ENCODE data around the gene ERCC2.
A peak's percentile ranks its signal among the peaks of the same experiment; 100 is the strongest.
"Not testable (repeated sequence)": the region's sequence is repeated elsewhere in the genome, so short reads cannot be mapped to it uniquely, and the experiment has no call there.

ERCC2 gene

GRCh38 chr19:45370410-45371204 is at the start of gene ERCC2:
TSS of gene ERCC2 (minus strand) at chr19:45370573. CDS start at chr19:45370540, 33 bp downstream.
- no peak for TF ChIP-seq JUND (IDR thresholded peaks at IDR 0.05; ENCODE audit: low read depth)
- DNase-seq (ENCODE audit: low read depth in 1 of 2, low spot score in 1 of 2): peak; percentile 99
- in situ Hi-C loops (cut with HindIII; ENCODE audit: low pct_unique_long_range_greater_than_20kb, low sequenced_read_pairs): no loop called here

- DNase-seq (ENCODE audit: low read depth in 1 of 2, low spot score in 1 of 2): no peak
- no peak for TF ChIP-seq JUND (IDR thresholded peaks at IDR 0.05; ENCODE audit: low read depth)
- in situ Hi-C loops (cut with HindIII; ENCODE audit: low pct_unique_long_range_greater_than_20kb, low sequenced_read_pairs): no loop called here
These were observed 49.5 kb upstream of the ERCC2 start for GRCh38 chr19:45419895-45420294.

- in situ Hi-C loops (cut with HindIII; ENCODE audit: low pct_unique_long_range_greater_than_20kb, low sequenced_read_pairs): no loop called here
- no peak for DNase-seq (ENCODE audit: low read depth in 1 of 2, low spot score in 1 of 2)
- TF ChIP-seq JUND (IDR thresholded peaks at IDR 0.05; ENCODE audit: low read depth): no peak
These were observed 49.0 kb upstream of the ERCC2 start for GRCh38 chr19:45419396-45419795.

GRCh38 chr19:45418802-45419201 is 48.4 kb upstream of the ERCC2 start:
- in situ Hi-C loops (cut with HindIII; ENCODE audit: low pct_unique_long_range_greater_than_20kb, low sequenced_read_pairs): no loop called here
- TF ChIP-seq JUND (IDR thresholded peaks at IDR 0.05; ENCODE audit: low read depth): no peak
- DNase-seq (ENCODE audit: low read depth in 1 of 2, low spot score in 1 of 2): no peak

GRCh38 chr19:45417151-45417550 is 46.8 kb upstream of the ERCC2 start:
- TF ChIP-seq JUND (IDR thresholded peaks at IDR 0.05; ENCODE audit: low read depth): no peak
- no peak for DNase-seq (ENCODE audit: low read depth in 1 of 2, low spot score in 1 of 2)
- in situ Hi-C loops (cut with HindIII; ENCODE audit: low pct_unique_long_range_greater_than_20kb, low sequenced_read_pairs): no loop called here

GRCh38 chr19:45414468-45414867 is 44.1 kb upstream of the ERCC2 start:
- no peak for DNase-seq (ENCODE audit: low read depth in 1 of 2, low spot score in 1 of 2)
- TF ChIP-seq JUND (IDR thresholded peaks at IDR 0.05; ENCODE audit: low read depth): no peak

GRCh38 chr19:45413497-45413896 is 43.1 kb upstream of the ERCC2 start:
- in situ Hi-C loops (cut with HindIII; ENCODE audit: low pct_unique_long_range_greater_than_20kb, low sequenced_read_pairs): no loop called here
- TF ChIP-seq JUND (IDR thresholded peaks at IDR 0.05; ENCODE audit: low read depth): no peak
- DNase-seq (ENCODE audit: low read depth in 1 of 2, low spot score in 1 of 2): no peak

More at GRCh38 chr19:45414468-45414867, 44.1 kb upstream of the ERCC2 start:
- in situ Hi-C loops (cut with HindIII; ENCODE audit: low pct_unique_long_range_greater_than_20kb, low sequenced_read_pairs): no loop called here

GRCh38 chr19:45410330-45410729 is 40.0 kb upstream of the ERCC2 start:
- DNase-seq (ENCODE audit: low read depth in 1 of 2, low spot score in 1 of 2); in situ Hi-C loops (cut with HindIII; ENCODE audit: low pct_unique_long_range_greater_than_20kb, low sequenced_read_pairs): not testable (repeated sequence)

GRCh38 chr19:45409557-45409920 is 39.2 kb upstream of the ERCC2 start:
- in situ Hi-C loops (cut with HindIII; ENCODE audit: low pct_unique_long_range_greater_than_20kb, low sequenced_read_pairs): no loop called here
- no peak for DNase-seq (ENCODE audit: low read depth in 1 of 2, low spot score in 1 of 2)
- no peak for TF ChIP-seq JUND (IDR thresholded peaks at IDR 0.05; ENCODE audit: low read depth)

- no peak for TF ChIP-seq JUND (IDR thresholded peaks at IDR 0.05; ENCODE audit: low read depth)
- in situ Hi-C loops (cut with HindIII; ENCODE audit: low pct_unique_long_range_greater_than_20kb, low sequenced_read_pairs): no loop called here
- DNase-seq (ENCODE audit: low read depth in 1 of 2, low spot score in 1 of 2): no peak
These were observed 38.6 kb upstream of the ERCC2 start for GRCh38 chr19:45408830-45409556.

GRCh38 chr19:45408121-45408520 is 37.7 kb upstream of the ERCC2 start:
- TF ChIP-seq JUND (IDR thresholded peaks at IDR 0.05; ENCODE audit: low read depth): no peak
- no peak for DNase-seq (ENCODE audit: low read depth in 1 of 2, low spot score in 1 of 2)
- in situ Hi-C loops (cut with HindIII; ENCODE audit: low pct_unique_long_range_greater_than_20kb, low sequenced_read_pairs): no loop called here

GRCh38 chr19:45407585-45407984 is 37.2 kb upstream of the ERCC2 start:
- in situ Hi-C loops (cut with HindIII; ENCODE audit: low pct_unique_long_range_greater_than_20kb, low sequenced_read_pairs); DNase-seq (ENCODE audit: low read depth in 1 of 2, low spot score in 1 of 2): not testable (repeated sequence)

GRCh38 chr19:45407091-45407375 is 36.7 kb upstream of the ERCC2 start:
- TF ChIP-seq JUND (IDR thresholded peaks at IDR 0.05; ENCODE audit: low read depth): no peak

More at GRCh38 chr19:45407091-45407375, 36.7 kb upstream of the ERCC2 start:
- in situ Hi-C loops (cut with HindIII; ENCODE audit: low pct_unique_long_range_greater_than_20kb, low sequenced_read_pairs): no loop called here
- no peak for DNase-seq (ENCODE audit: low read depth in 1 of 2, low spot score in 1 of 2)

All from T47D (cell line).